H9 (cell line): ENCODE results near the gene ZFAND5. TPM values are rescaled to one million over a fixed set of nuclear protein-coding genes. Genes with fewer than 3 reads are reported as not detected.

Experiments used
- DNase-seq: peaks from one replicate; pipeline ENCODE4 v3.0.0-alpha.2; 2017
- H2AFZ ChIP-seq: one replicate; pipeline ENCODE4 v1.6.1; 2013; ENCODE audit warnings: mild to moderate bottlenecking, low read length, control low read depth, moderate library complexity
- H2AK5ac ChIP-seq: 2 replicates; pipeline ENCODE4 v1.6.1; 2013; ENCODE audit warnings: low read length, control low read depth, mixed read lengths; ENCODE audit not compliant: insufficient read length
- H2BK120ac ChIP-seq: one replicate; pipeline ENCODE4 v1.6.1; 2013; ENCODE audit warnings: low read depth, mild to moderate bottlenecking, low read length, control low read depth, inconsistent platforms; ENCODE audit not compliant: poor library complexity, severe bottlenecking
- H2BK12ac ChIP-seq: 2 replicates; pipeline ENCODE4 v1.6.1; 2013; ENCODE audit warnings: low read length, control low read depth, mixed read lengths, low read depth; ENCODE audit not compliant: insufficient read length
- H2BK15ac ChIP-seq: 2 replicates; pipeline ENCODE4 v1.6.1; 2013; ENCODE audit warnings: low read depth, low read length, control low read depth
- H2BK20ac ChIP-seq: one replicate; pipeline ENCODE4 v1.6.1; 2013; ENCODE audit warnings: low read depth, mild to moderate bottlenecking, low read length, control low read depth, inconsistent platforms; ENCODE audit not compliant: poor library complexity, severe bottlenecking
- H2BK5ac ChIP-seq: 2 replicates; pipeline ENCODE4 v1.6.1; 2013; ENCODE audit warnings: low read length, control low read depth, mixed read lengths; ENCODE audit not compliant: insufficient read length
- H3K14ac ChIP-seq: 2 replicates; pipeline ENCODE4 v1.6.1; 2013; ENCODE audit warnings: low read length, control low read depth; ENCODE audit not compliant: insufficient read depth
- H3K18ac ChIP-seq: 2 replicates; pipeline ENCODE4 v1.6.1; 2013; ENCODE audit warnings: low read depth, mild to moderate bottlenecking, mixed read lengths, low read length, control low read depth; ENCODE audit not compliant: insufficient read length
- H3K23ac ChIP-seq: 2 replicates; pipeline ENCODE4 v1.6.1; 2013; ENCODE audit warnings: low read length, control low read depth, mixed read lengths, low read depth; ENCODE audit not compliant: insufficient read length
- H3K23me2 ChIP-seq: 2 replicates; pipeline ENCODE4 v1.6.1; 2013; ENCODE audit warnings: low read depth, mild to moderate bottlenecking, mixed read lengths, low read length, control low read depth; ENCODE audit not compliant: insufficient read length, poor library complexity, severe bottlenecking
- H3K27ac ChIP-seq: 2 replicates; pipeline ENCODE4 v1.5.1; 2013; ENCODE audit warnings: low read length, control low read depth, mixed read lengths, low read depth; ENCODE audit not compliant: insufficient read length
- H3K27me3 ChIP-seq: 2 replicates; pipeline ENCODE4 v1.6.1; 2013; ENCODE audit warnings: low read length, control low read depth, inconsistent platforms; ENCODE audit not compliant: insufficient read depth
- H3K4ac ChIP-seq: 2 replicates; pipeline ENCODE4 v1.6.1; 2013; ENCODE audit warnings: low read depth, mild to moderate bottlenecking, control low read depth, inconsistent platforms, low read length, moderate library complexity
- H3K4me1 ChIP-seq: 2 replicates; pipeline ENCODE4 v1.6.1; 2013; ENCODE audit warnings: low read length, control low read depth, inconsistent platforms; ENCODE audit not compliant: insufficient read depth
- H3K4me2 ChIP-seq: 2 replicates; pipeline ENCODE4 v1.6.1; 2013; ENCODE audit warnings: low read length, control low read depth, mixed read lengths; ENCODE audit not compliant: insufficient read length, insufficient read depth
- H3K56ac ChIP-seq: 2 replicates; pipeline ENCODE4 v1.6.1; 2013; ENCODE audit warnings: low read depth, mild to moderate bottlenecking, mixed read lengths, low read length, control low read depth; ENCODE audit not compliant: insufficient read length
- H3K79me1 ChIP-seq: 2 replicates; pipeline ENCODE4 v1.6.1; 2013; ENCODE audit warnings: low read depth, mild to moderate bottlenecking, moderate library complexity, low read length, control low read depth, inconsistent platforms; ENCODE audit not compliant: insufficient read depth, poor library complexity, severe bottlenecking
- H3K79me2 ChIP-seq: 2 replicates; pipeline ENCODE4 v1.6.1; 2013; ENCODE audit warnings: low read length, control low read depth, inconsistent platforms; ENCODE audit not compliant: insufficient read depth
- H3K9ac ChIP-seq: 2 replicates; pipeline ENCODE4 v1.6.1; 2013; ENCODE audit warnings: low read length, control low read depth, mixed read lengths; ENCODE audit not compliant: insufficient read length; ENCODE audit errors: extremely low read depth
- H3K9me3 ChIP-seq: one replicate; pipeline ENCODE4 v1.6.1; 2013; ENCODE audit warnings: low read depth, low read length, inconsistent platforms; ENCODE audit not compliant: control insufficient read depth
- H3T11ph ChIP-seq: one replicate; pipeline ENCODE4 v1.6.1; 2013; ENCODE audit warnings: mild to moderate bottlenecking, low read length, control low read depth, inconsistent platforms
- H4K20me1 ChIP-seq: one replicate; pipeline ENCODE4 v1.6.1; 2013; ENCODE audit not compliant: control insufficient read depth, insufficient read length, insufficient read depth
- H4K5ac ChIP-seq: 2 replicates; pipeline ENCODE4 v1.6.1; 2013; ENCODE audit warnings: low read depth, mild to moderate bottlenecking, mixed read lengths, low read length, control low read depth; ENCODE audit not compliant: insufficient read length
- H4K8ac ChIP-seq: replicated peaks from 2 replicates; pipeline ENCODE4 v1.6.1; 2013; ENCODE audit warnings: low read length, control low read depth, mixed read lengths, low read depth; ENCODE audit not compliant: insufficient read length
- H4K91ac ChIP-seq: 2 replicates; pipeline ENCODE4 v1.6.1; 2013; ENCODE audit warnings: low read depth, mild to moderate bottlenecking, moderate library complexity, mixed read lengths, low read length, control low read depth; ENCODE audit not compliant: insufficient read length
- H3K27ac Mint-ChIP-seq, 3 experiments: 2 replicates in 2 of 3; 3 replicates in 1 of 3; pipeline ENCODE4 v1.8.0; 2020 to 2021; ENCODE audit warnings: mixed read lengths in 3 of 3, mild to moderate bottlenecking in 1 of 3, moderate library complexity in 1 of 3
- H3K27me3 Mint-ChIP-seq: 2 replicates; pipeline ENCODE4 v1.8.0; 2021; ENCODE audit warnings: low read depth, mild to moderate bottlenecking, moderate library complexity, mixed read lengths
- H3K36me3 Mint-ChIP-seq, 3 experiments: 2 replicates in 2 of 3; 3 replicates in 1 of 3; pipeline ENCODE4 v1.8.0; 2020 to 2021; ENCODE audit warnings: low read depth in 3 of 3, mixed read lengths in 3 of 3; ENCODE audit not compliant: insufficient read depth in 1 of 3
- H3K4me1 Mint-ChIP-seq, 2 experiments: 2 replicates each; pipeline ENCODE4 v1.8.0; 2020; ENCODE audit warnings: mixed read lengths in 2 of 2
- H3K4me3 Mint-ChIP-seq, 2 experiments: 2 replicates in 1 of 2; 3 replicates in 1 of 2; pipeline ENCODE4 v1.8.0; 2020 to 2021; ENCODE audit warnings: mild to moderate bottlenecking in 2 of 2, mixed read lengths in 2 of 2, moderate library complexity in 1 of 2
- H3K9me3 Mint-ChIP-seq, 2 experiments: 2 replicates in 1 of 2; 3 replicates in 1 of 2; pipeline ENCODE4 v1.8.0; 2020; ENCODE audit warnings: mild to moderate bottlenecking in 2 of 2, mixed read lengths in 2 of 2, moderate library complexity in 1 of 2
- CTCF ChIP-seq: fragments of 200-600 bp; sonication (generic); conservative IDR thresholded peaks from 3 replicates; pipeline ENCODE4 v1.8.0; 2021; ENCODE audit warnings: antibody characterized with exemption, mild to moderate bottlenecking
- WGBS: extraction: QIAGEN DNeasy Blood & Tissue Kit; methylation state at CpG from one replicate; pipeline ENCODE4 v1.1.7; 2013; ENCODE audit warnings: missing lambda C conversion rate, low lambda C conversion rate, mixed read lengths; ENCODE audit not compliant: insufficient read length; ENCODE audit errors: extremely low coverage; 5-methylcytosine and 5-hydroxymethylcytosine counted together
- total RNA-seq: library from RNA; stranded (reverse); gene quantifications from 2 replicates; pipeline ENCODE4 v1.2.1, GENCODE V29; 2021

ZFAND5 gene
- total RNA-seq, 1 experiment from 2014 or later, result 304 TPM

GRCh38 chr9:72346333-72346732 lies 18.7 kb downstream of the ZFAND5 start:
- Histone ChIP-seq H4K8ac (no peak overlapping the region), H2BK12ac (no peak overlapping the region), H2BK5ac (no peak overlapping the region), H3K23ac (no peak overlapping the region), H3K4ac (no peak overlapping the region), H3K14ac (no peak overlapping the region), H3K56ac (no peak overlapping the region), H2AFZ (no peak overlapping the region), H3K4me1 (no peaks in the 10 kb centered on the region), H2BK20ac (no peak overlapping the region), H3K79me2 (no peaks in the 10 kb centered on the region), H2AK5ac (no peak overlapping the region), H3K18ac (no peak overlapping the region), H3K9me3 (no peaks in the 10 kb centered on the region), H2BK120ac (no peak overlapping the region), H4K20me1 (no peaks in the 10 kb centered on the region), H3K27ac (no peak overlapping the region), H4K5ac (no peak overlapping the region), H3K4me2 (no peak overlapping the region), H3K23me2 (no peaks in the 10 kb centered on the region), H2BK15ac (no peak overlapping the region), H3K9ac (no peak overlapping the region), H4K91ac (no peak overlapping the region), H3K27me3 (no peaks in the 10 kb centered on the region), H3T11ph (no peak overlapping the region), H3K79me1 (no peaks in the 10 kb centered on the region)
- Mint-ChIP-seq H3K4me3 (no peak overlapping the region), H3K27ac (no peak overlapping the region), H3K36me3 (no peaks in the 10 kb centered on the region; a peak in 1 of 7 replicates), H3K9me3 (no peaks in the 10 kb centered on the region), H3K4me1 (no peaks in the 10 kb centered on the region), H3K27me3 (no peaks in the 10 kb centered on the region)
- DNase-seq, result no peak
- no peak for TF ChIP-seq CTCF
- no CpG with 5 or more reads among the region's 1 CpG for WGBS
